HG03135 (cell line): ENCODE results near the gene SNPH.

ENCODE experiments used
- ATAC-seq: cut with Tn5 transposase; IDR thresholded peaks from one replicate; pipeline ENCODE4 v1.9.1; 2021; ENCODE audit warnings: mild to moderate bottlenecking, moderate library complexity; ENCODE audit not compliant: unreplicated experiment

The SNPH gene

DNA sequence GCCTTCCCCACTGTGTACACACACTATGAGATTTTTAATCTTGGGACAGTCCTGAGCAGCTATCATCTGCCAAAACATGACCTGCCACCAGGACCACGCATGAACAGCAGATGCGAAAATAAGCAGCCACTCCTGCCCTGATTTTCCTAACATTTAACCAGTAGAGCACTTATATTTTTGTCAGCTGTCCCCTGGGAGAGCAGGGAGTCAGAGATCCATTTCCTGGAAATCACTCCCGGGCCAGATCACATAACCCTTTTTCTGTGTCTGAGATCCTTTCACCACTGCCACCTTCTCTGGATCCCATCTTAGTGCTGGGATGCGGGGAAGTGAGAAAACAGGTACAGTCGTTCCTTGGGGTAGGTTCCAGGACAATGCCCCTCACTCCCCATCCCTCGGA is 57.2 kb downstream of the SNPH start:
- ATAC-seq: no peak

DNA sequence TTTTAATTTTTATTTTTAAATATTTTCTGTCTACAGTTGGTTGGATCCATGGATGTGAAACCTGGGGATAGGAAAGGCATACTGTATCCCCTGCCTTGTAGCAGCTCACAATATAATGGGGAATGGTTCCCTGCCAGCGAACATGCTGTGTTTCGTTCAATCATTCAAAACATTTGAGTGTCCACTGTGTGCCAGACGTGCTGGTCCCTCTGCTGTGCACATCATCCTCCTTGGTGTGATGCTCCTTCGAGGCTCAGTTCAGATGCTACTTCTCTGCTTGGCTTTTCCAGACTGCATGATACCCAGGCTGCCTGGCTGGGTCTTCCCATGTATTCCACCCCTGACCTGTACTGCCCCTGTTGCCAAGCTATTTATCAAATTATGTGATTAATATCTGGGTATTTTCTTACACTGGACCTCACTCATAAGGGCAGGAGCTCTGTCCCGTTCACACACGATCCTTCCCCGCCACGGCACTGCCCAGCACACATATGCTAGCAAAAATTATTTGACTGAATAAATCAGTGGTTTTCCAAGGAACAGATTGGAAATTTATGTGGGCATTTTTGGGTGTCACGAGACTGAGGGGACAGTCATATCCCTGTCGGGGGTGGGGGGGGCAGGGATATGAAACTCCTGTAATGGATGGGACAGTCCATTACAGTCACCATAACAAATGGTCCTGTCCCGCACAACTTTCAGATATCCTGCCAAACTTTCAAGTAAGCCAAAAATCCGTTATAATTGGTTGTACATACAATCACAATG is 57.9 kb downstream of the SNPH start:
- ATAC-seq: no peak

DNA sequence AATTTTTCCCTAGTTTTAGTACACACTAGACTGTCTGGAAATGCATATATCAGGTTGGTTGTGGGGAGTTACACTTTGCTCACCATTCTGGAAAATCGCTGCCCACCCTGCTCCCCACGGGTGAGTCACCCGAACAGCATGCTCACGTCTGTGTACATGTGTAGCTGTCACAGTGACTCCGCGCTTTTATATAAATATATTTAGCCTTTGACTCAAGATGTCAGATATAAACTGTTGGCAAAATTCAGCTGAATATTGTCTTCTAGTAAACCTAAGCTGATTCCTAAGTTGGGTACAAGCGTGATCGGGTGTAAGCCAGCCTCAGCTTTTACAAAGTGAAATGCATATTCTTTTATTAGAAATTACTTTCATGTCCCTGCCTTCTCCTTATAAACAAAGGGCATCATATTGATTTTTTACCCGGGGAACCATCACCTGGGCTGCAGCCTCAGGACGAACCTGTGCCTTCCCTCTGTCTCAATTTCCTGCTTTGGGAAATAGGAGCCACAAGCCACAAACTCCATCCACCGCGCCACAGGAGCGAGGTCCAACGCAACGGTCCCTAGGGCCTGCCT is 58.6 kb downstream of the SNPH start:
- ATAC-seq: no peak

DNA sequence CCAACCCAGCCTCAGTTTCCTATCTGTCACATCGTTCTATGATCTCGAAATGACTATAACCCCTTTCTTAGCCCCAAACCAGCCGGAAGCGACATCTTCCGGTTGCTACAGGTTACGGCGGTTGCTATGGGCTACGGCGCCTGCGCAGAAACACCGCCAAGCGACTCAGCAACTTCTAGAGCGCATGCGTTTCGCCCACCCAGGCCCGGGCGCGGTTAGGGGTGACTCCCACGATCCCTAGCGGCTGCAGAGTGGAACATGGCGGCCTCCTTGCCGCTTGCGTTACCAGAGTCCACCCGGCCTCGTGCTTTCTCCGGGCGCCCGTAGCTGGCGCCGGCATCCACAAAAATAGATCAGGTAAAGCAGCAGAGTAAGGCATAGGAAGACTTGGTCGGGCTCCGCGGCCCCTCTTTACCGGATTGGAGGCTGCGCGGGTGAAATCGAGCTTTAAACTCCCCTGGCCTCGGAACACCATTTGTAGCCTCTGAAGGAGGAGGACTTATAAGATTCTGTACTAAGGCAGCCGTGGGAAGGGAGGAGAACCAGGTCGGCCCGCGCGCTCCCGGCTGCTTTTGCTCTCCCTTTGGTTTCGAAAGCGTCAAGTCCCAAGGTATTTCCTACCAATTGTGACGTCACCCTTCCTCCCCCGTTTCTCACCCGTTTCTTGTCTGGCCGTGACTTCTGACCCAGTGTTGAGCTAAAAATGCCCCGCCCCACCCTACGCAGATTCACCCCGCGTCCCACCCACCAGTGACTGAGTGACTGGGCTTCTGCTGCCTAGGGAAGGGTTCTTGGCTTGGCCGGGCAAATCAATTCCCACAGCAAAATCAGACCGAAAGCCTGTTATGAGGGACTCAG is 59.3 kb downstream of the SNPH start:
- ATAC-seq: peak; percentile 78

DNA sequence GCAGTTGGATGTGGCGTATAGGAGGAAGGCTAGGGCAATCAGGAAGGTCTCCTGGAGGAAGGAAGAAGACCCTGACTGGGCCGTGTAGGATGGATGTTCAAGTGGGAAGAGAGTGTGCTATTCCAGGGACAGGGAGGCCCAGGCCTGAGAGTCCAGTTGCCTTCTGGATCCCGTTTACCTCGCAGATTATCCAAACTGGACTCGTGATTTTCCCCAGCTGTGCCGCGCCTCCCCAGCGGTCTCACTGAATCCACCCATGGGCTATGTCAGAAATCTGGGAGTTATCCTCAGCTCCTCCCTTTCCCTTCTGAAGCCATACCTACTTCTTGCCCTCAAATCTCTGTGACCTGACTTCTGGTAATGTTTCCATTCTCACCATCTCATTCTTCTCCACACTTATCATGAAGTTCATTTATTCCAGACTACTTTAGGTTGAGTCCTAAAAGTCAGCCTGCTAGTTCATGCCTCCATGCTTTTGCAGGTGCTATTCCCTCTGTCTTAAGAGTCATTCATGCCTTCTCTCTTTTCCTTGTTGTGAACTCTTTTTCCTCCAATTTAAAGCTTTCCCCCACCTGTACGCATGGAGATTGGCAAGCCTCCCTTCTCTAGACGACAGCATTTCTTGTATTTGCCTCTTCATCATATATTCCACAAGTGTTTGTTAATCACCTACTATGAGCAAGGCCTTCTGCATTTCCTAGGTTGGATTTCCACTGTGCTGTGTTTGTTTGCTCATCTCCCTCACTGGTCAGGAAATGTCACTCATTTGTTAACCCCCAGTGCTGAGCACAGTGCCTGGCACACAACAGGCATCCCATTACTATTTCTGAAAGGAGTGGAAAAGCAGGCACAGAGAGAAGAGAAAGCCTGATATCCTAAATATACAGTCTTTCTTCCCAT is 60.2 kb downstream of the SNPH start:
- no peak for ATAC-seq

DNA sequence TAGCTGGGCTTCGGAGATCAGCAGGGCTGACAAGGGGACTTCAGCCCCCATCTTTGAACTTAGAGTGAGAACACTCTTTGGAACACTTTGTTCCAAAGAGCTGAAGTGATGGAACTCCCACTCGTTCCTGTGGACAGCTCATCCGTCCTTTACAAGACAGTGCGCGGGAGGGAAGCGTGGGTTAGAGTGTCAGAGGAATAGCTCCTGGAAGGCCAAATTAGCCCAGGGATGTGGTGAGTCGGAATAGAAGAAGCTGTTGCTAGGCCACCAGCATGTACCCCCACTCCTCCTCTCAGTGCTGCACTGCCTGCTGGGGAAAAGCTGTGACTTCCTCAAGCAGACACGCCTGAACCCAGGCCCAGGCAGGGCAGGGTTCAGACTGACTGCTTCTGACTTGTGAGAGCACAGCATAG is 61.2 kb downstream of the SNPH start:
- no peak for ATAC-seq

DNA sequence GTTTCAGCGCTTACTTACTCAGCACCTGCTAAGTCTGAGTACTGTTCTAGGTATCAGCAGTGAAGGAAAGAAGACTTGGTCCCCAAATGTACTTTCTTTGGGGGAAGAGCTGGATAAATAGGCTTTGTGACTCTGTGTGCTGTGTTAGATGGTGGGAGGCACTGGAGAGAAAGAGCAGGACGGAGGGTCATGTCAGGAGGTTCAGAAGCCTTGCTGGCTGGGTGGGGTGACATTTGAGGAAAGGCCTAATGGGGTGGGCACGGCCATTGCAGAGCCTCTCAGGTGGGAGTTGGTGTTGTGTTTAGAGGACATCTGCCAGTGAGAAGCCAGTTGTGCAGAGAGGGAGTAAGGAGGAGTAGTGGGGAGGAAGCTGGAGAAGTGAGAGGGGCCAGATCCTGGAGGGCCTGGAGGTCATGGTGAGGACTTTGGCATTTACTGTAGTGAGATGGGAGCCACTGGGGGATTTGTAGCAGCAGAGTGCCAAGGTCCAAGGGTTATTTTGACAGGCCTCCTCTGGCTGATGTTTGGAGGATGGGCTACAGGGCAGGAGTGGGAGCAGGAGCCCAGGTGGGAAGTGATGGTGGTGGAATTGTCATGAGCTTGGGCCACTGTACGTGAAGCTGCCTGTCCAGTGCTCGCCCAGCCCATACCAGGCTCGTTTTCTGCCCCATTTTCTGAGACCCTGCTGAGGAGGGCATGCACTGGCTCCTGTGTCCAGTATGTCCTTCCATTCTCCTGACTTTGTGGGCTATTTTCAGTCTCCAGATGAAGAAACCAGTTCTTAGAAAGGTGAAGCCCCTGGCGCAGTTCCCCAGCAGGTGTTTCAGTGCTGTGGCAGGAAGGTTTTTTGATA is 62.0 kb downstream of the SNPH start:
- ATAC-seq: no peak

DNA sequence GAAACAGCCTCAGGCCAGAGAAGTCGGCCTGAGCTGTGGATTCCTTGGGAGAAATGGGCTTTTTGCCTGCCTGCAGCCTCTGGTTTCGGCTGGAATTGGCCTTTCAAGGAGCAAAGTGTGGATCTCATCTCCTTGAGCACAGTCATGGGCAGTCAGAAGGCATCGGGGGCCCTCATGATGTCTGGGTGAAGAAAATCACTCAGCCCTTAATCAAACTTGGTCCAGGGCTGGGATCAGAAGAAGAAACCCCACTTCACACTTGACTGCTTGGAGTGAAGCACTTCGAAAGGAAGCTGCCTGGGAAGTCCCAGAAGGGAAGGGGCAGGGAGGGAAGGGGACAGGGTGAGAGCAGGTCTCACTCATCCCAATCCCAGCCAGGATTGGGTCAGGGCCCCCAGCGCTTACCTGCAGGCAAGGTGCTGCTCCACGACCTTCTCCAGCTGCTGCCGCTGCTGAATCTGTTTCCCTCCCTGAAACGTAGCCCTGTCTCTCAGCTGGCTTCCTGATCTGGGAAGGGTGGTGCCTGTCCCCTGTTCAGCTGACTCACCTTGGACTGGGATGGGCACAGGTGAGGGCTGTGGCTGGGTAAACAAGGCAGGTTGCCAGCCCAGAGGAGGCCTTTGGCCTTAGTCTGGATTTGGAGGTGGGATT is 62.7 kb downstream of the SNPH start, which contains the start of gene SDCBP2:
TSS of gene SDCBP2 (minus strand) at position 460 of the 651 bp plus-strand sequence. CDS start 8,723 bp downstream, outside the sequence.
- ATAC-seq: no peak

DNA sequence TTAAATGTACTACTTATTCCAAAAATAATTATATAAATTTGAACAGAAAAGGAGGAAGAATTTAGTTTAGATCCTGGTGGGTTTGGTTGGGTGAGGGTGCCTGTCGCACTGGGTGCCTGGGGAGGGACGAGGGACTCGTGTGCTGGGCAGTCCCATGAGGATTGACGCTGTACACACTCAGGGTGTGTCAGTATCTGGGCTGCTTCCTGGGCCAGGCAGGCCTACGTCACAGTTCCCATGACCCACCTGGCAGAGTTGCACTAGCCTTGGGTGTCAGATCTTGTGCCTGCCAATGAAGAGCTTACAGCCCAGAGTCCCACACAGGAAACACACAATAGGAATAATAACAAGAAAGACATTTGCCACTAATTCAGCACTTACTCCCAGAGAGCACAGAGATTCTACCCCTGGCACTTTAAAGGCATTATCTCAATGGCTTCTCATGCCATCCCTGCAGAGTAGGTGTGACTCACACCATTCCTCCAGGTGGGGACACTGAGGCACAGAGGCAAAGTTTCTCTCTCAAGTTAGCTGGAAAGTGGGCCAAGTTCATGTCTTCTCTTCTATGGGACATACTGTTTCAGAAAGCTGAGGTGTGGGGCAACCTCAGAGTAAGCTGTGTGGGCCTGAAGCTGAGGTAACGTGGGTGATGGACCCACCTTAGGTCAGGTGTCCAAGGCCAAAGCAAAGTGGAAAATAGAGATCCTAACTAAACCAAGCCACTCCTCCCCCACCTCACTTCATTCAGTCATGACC is 64.2 kb downstream of the SNPH start:
- no peak for ATAC-seq

DNA sequence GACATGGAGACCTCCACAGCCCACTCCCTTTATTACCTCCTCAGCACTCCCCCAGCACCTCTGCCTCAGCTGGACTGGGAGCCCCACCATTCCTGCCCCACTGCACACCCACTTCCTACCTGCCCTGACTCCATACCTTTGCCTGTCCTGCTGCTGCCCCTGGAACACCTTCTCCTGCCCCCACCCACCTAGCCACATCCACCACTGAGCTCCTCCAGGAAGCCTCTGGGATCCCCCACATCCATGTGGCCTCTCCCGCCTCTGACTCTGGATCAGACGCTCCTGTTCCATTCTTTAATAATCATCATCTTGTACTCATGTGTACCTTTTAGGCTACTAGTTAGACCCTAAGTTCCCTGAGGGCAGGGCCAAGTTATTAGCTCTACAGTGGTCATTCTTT is 65.0 kb downstream of the SNPH start:
- ATAC-seq: no peak

DNA sequence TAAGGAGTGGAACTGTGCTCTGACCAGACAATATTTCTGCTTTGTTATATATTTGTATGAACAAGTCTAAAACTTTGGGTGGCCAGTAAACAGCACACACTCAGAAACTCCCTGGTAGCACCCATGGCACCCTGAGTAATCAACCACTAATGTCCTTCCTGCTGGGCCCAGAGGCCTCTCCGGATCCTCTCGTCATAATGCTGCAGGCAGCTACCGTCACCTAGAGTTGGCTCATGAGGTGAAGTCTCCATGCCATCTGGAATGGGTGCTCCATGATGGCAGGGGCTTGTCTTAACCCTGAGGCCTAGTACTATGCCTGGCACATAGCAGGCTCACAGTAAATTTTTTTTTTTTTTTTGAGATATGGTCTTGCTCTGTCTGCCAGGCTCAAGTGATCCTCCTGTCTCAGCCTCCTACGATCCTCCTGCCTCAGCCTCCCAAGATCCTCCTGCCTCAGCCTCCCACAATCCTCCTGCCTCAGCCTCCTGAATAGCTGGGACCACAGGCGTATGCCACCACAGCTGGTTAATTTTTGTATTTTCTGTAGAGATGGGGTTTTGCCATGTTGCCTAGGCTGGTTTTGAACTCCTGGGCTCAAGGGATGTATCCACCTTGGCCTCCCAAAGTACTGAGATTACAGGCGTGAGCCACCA is 65.8 kb downstream of the SNPH start:
- no peak for ATAC-seq

DNA sequence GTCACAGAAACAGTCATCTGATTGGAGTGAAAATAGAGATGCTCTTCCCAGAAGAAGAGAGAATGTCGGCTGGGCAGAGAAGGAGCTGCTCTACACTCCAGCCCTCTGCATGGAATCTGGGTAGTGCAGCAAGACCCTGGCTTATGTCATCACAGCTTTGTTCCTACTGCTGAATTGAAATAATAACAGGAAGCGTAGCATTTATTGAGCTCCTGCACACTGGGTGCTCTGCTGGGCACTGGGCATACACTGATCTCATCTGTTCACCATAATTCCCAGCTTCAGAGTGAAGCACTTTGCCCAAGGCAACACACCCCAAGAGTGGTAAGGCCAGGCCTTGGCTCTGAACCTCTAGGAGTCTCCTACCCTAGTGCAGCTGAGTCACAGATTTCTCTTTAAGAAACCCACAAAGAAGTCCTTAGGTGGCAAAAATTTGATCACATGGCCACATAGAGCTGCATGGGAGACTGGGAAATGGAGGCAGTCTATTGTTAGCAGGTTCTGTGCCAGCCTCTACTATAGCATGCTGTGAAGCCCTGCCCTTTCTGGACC is 66.7 kb downstream of the SNPH start:
- no peak for ATAC-seq

DNA sequence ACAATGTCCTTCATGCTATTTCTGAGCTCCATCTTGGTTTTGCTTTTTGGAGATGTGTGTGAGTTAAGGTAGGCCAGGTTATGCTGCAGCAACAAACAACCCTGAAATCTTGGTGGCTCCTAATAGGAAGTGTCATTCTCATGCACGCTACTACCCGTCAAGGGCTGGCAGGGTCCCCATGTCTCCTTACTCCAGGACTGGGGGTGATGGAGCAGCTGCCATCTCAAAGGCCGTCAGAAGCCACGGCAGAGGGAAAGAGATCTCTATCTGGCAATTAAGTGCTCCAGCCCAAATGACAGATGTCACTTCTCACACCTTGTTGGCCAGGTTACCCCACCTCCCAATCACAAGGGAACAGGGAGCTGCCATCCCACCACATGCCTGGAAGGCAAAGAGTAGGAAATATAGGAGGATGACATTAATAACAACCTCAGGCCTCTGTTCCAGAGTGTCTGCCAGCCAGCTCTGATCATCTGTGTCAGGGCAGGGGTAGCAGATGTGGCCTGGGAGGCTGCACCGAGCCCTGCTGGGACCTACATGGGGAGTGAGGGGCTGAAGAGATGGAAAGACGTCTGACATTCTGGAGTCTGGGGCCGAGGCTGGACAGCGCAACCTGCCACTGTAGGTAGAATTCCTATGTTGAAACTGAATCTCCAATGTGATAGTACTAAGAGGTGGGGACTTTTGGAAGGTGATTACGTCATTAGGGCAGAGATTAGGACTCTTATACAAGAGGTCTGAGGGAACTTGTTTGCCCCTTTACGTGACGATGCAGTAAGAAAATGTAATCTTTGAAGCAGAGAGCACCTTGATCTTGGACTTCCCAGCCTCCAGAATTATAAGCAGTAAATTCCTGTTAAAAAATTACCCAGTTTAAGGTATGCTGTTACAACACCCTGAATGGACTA is 67.6 kb downstream of the SNPH start:
- no peak for ATAC-seq

DNA sequence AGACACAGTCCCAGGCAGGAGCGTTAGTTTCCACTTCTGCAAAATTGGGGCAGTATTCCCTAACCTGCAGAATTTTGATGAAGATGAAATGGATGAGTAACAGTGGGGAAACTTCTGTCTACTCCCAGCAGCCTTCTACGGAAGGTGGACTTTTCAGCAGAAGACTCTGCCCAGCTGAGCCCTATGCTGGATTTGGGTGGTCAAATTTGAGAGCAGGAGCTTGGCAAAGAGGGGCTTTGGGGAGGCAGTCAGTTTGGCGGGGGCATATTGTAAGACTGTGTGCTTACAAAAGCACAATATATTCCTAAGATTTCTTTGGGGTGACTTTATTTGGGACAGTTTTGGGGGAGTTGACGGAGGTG is 68.3 kb downstream of the SNPH start:
- no peak for ATAC-seq

DNA sequence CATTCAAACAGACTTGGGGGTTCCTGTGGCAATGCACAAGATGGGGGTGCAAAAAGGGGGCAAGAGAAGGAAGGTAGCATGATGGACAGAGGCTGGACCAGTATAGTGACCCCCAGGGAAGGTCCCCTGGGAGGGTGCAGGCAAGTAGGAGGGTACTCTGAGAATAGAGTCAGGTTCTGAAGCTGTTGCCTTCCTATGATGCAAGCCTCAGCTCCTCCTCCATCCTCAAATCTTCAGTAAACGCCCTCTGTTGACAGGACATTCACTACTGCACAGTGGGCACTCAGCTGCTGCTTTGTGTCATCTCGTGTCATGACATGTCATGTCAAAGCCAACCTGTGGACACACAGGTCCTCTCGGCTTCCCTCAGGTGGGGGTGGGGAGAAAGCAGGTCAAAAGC is 68.7 kb downstream of the SNPH start:
- no peak for ATAC-seq

DNA sequence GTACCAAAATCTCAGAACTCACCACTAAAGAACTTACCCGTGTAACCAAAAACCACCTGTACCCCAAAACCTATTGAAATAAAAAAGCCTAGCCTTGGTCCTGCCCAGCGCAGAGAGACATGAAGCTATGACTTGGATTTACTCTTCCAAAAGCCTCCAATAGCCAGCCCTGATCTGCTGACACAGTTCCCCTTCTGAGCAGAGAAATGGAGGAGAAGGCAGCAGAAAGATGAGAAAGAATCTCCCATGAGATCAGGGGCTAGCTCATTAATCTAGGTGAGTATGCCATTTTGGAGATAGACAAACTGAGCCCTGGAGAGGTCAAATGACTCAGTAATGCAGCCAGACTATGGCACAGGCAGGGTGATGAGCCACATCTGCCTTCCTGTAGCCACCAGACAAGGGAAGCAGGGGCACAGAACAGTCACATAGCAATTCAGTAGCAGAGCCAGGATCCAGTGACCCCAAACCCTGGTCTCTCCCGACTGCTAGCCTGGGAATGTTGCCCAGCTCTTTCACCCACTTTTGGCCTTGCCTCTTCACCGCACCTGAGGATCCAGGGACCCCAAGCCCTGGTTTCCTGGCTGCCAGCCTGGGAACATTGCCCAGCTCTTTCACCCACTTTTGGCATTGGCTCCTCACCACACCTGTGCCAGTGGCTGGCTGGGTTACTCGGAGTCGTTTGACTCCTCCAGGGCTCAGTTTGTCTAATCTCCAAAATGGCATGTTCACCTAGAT is 70.0 kb downstream of the SNPH start:
- ATAC-seq: no peak
